ENCODE measurements around the gene GNPTAB. TPM values are rescaled to one million over a fixed set of nuclear protein-coding genes. Genes with fewer than 3 reads are reported as not detected.

Gene GNPTAB
- total and polyA plus RNA-seq, 2 of the 8 experiments (the other 6 are each of a cell fraction or from before 2014, with no cell fraction given): 21.5 to 51.3 TPM

DNA sequence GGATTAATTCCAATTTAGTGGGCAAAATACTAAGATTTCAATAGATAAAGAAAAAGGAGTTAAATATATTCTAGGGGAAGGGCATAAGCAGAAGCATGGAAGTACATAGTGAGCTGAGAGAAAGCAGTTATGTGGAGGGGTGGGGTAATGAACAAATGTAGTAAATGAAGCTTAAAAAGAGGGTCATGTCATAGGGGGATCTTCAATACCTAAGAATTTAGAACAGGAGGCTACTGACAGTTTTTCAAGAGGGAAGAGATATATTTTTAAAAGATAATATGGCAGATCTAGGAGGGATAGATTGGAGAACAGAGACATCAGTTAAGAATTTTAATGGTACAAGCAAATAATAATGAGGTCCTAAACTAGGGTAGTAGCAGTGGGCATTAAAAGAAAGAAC, 100.9 kb downstream of the GNPTAB start:
- CTCF ChIA-PET (ENCODE audit: partially characterized antibody): interaction anchor here (0.6 kb wide), 1 partner anchor 30 kb away, joined by 3 read pairs; no protein-coding TSS in a partner anchor
- H3K79me1 ChIP-seq (ENCODE audit: low read depth, low read length): no peaks in the 10 kb centered on the region
- no peak for FAIRE-seq
- TF ChIP-seq TBP (IDR thresholded peaks at IDR 0.05; ENCODE audit: low read depth, low read length) (no peak), PHF8 (conservative IDR thresholded peaks at IDR 0.05; ENCODE audit: low read depth, low read length) (no peak), CBX8 (IDR thresholded peaks at IDR 0.05; ENCODE audit: borderline replicate concordance, low read depth, low read length) (no peak), EZH2 (IDR thresholded peaks at IDR 0.05; ENCODE audit: low read depth, low read length, severe bottlenecking) (no peak), SAP30 (IDR thresholded peaks at IDR 0.05; ENCODE audit: insufficient read depth, insufficient replicate concordance, low read length) (no peak), TAF1 (IDR thresholded peaks at IDR 0.05; ENCODE audit: low read depth, low read length) (no peak), RFX5 (IDR thresholded peaks at IDR 0.05; ENCODE audit: borderline replicate concordance, low read depth, low read length) (no peak), YY1 (IDR thresholded peaks at IDR 0.05; ENCODE audit: low read depth, low read length) (no peak), KDM1A (IDR thresholded peaks at IDR 0.05; ENCODE audit: borderline replicate concordance, low read length) (no peak), EP300 (IDR thresholded peaks at IDR 0.05; ENCODE audit: borderline replicate concordance in 1 of 2, low read depth in 2 of 2, low read length in 2 of 2) (no peak), BACH1 (IDR thresholded peaks at IDR 0.05; ENCODE audit: low read length) (no peak), NRF1 (IDR thresholded peaks at IDR 0.05; ENCODE audit: low read depth, low read length) (no peak)
- TF ChIP-seq, protein P1, sequence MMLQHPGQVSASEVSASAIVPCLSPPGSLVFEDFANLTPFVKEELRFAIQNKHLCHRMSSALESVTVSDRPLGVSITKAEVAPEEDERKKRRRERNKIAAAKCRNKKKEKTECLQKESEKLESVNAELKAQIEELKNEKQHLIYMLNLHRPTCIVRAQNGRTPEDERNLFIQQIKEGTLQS (IDR thresholded peaks at IDR 0.05; ENCODE audit: insufficient read depth, low read depth, low read length): no peak

More for the DNA sequence above, 100.9 kb downstream of the GNPTAB start:
- no peak overlapping the region for H2BK120ac ChIP-seq (replicated peaks; ENCODE audit: low read depth, low read length)
- no peak overlapping the region for H3K18ac ChIP-seq (ENCODE audit: extremely low read depth, low read length)
- no peak overlapping the region for H2BK15ac ChIP-seq (ENCODE audit: low read length)
- no peak overlapping the region for H2BK12ac ChIP-seq (ENCODE audit: low read depth, low read length)
- H3K27me3 ChIP-seq (replicated peaks in 1 of 4; ENCODE audit: control insufficient read depth in 3 of 4, extremely low read depth in 1 of 4, insufficient read depth in 3 of 4, low read length in 3 of 4): no peaks in the 10 kb centered on the region
- H2BK20ac ChIP-seq (ENCODE audit: low read length): no peak overlapping the region
- H4K8ac ChIP-seq (ENCODE audit: extremely low read depth, insufficient read depth, low read length): no peak overlapping the region
- H3K14ac ChIP-seq (ENCODE audit: insufficient read length): no peak overlapping the region
- no peak for DNase-seq (ENCODE audit: low read depth in 1 of 2, low spot score in 2 of 2)
- H4K91ac ChIP-seq (replicated peaks; ENCODE audit: insufficient read length, low read length): no peak overlapping the region
- POLR2A ChIA-PET (ENCODE audit: partially characterized antibody): no interaction called here
- H3K23ac ChIP-seq (ENCODE audit: insufficient read length): no peak overlapping the region
- no peak overlapping the region for H2AFZ ChIP-seq (ENCODE audit: low read length)
- no peaks in the 10 kb centered on the region for H3K4me1 ChIP-seq (replicated peaks in 1 of 4; ENCODE audit: control insufficient read depth in 3 of 4, insufficient read depth in 4 of 4, low read length in 3 of 4)
- no peaks in the 10 kb centered on the region for H3K23me2 ChIP-seq (ENCODE audit: low read depth, low read length)
- no peak overlapping the region for H2AK5ac ChIP-seq (ENCODE audit: low read depth, low read length)
- no peaks in the 10 kb centered on the region for H3K9me3 ChIP-seq (ENCODE audit: insufficient read depth in 2 of 2, low read depth in 1 of 2, low read length in 1 of 2)
- no peak overlapping the region for H3K56ac ChIP-seq (replicated peaks; ENCODE audit: insufficient read length, low read depth, low read length)
- no peak overlapping the region for H4K5ac ChIP-seq (ENCODE audit: insufficient read length, low read depth, low read length)
- H3K9ac ChIP-seq (replicated peaks in 1 of 4; ENCODE audit: extremely low read depth in 1 of 4, low read depth in 3 of 4, low read length in 3 of 4): no peak overlapping the region
- H3K27ac ChIP-seq (ENCODE audit: low read depth, low read length): no peak overlapping the region
- no peaks in the 10 kb centered on the region for H4K20me1 ChIP-seq (replicated peaks in 1 of 2; ENCODE audit: control insufficient read depth in 1 of 2, insufficient read depth in 2 of 2, low read length in 2 of 2)
- no peak overlapping the region for H3K4me2 ChIP-seq (ENCODE audit: insufficient read depth in 1 of 2, low read depth in 2 of 2, low read length in 2 of 2)
- H3K36me3 ChIP-seq (ENCODE audit: control insufficient read depth in 2 of 4, insufficient read depth in 4 of 4, low read length in 3 of 4): peaks cover 0 to 3% (median 0%) of the 10 kb centered on the region in 4 experiments; a peak in 1 of 8 replicates
- H2BK5ac ChIP-seq (ENCODE audit: low read depth, low read length): no peak overlapping the region
- no peak overlapping the region for H3K4ac ChIP-seq (replicated peaks; ENCODE audit: insufficient read length, low read depth, low read length)
- no peak overlapping the region for H3K4me3 ChIP-seq (ENCODE audit: extremely low read depth in 1 of 4, insufficient read depth in 2 of 4, low read depth in 3 of 4, low read length in 4 of 4)
- H3K79me2 ChIP-seq (ENCODE audit: control insufficient read depth in 1 of 2, insufficient read depth in 2 of 2, low read length in 2 of 2): no peaks in the 10 kb centered on the region
